A204.1 (cell line): ENCODE measurements around the gene SMURF2.
"Not testable (repeated sequence)": the region's sequence is repeated elsewhere in the genome, so short reads cannot be mapped to it uniquely, and the experiment has no call there.

Experiments used
- FAIRE-seq: peaks from 2 replicates; lab custom pipeline; 2012; peaks lifted over from hg19 to GRCh38; lab: Jason Lieb, UNC

The SMURF2 gene

DNA sequence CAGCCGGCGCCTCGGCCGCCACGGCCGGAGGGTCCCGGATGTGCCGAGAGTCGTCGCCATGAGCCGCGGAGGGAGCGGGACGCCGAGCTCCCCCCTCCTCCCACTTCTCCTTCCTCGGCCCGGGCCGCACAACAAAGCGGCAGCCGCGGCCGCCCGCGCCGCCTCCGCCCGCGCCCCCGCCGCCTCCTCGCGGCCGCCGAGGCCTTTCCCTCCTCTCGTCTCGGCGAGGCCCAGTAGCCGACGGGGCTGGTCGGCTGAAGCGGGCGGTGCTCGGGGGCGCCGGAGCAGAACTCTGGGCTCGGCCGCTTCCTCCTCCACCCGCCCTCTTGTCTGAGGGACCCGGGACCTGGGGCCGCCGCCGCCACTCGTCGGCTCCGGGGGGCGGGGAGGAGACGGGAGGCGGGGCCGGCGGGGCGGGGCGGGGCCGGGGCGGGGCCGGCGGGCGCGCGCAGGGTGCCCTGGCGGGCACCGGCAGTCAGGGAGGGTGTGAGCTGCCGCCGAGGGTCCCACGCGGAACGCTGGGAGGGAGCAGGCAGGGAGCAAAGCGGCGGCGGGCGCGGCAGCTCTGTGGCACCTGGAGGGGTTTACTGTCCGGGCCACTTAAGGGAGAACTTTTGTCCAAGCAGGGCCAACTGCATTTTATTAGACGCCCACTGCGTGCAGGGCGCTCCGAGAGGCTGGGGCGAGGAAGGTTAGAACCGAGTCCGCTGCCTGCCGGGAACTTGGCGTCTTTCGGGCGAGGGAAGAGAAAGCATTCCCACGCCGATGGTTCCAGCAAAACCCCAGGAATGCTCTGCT is at the start of gene SMURF2:
Gene SMURF2 (minus strand): TSS at position 332 of the 798 bp plus-strand sequence. CDS start 427 bp downstream, outside the sequence.
- FAIRE-seq: no peak

DNA sequence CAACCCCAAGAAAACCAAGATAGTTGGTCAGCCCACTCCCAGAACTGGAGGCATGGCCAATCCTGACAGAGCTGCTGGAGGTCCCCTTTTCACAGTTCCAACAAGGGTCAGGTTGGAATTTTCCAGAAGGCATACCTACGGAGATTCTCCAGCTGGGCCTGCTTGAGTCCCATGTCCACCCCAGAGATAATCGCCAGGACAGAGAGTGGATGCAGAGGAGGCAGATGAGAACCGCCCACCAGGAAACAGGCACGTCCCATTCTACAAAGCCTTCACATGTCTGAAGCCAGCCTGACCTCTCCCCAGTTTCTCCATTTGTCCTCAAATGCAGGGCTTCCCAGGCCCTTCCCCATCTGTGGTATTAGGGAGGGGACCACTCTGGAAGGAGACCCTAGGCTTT is 47.4 kb upstream of the SMURF2 start:
- no peak for FAIRE-seq

- FAIRE-seq: no peak
These were observed 45.0 kb upstream of the SMURF2 start for GRCh38 chr17:64707050-64707591.

DNA sequence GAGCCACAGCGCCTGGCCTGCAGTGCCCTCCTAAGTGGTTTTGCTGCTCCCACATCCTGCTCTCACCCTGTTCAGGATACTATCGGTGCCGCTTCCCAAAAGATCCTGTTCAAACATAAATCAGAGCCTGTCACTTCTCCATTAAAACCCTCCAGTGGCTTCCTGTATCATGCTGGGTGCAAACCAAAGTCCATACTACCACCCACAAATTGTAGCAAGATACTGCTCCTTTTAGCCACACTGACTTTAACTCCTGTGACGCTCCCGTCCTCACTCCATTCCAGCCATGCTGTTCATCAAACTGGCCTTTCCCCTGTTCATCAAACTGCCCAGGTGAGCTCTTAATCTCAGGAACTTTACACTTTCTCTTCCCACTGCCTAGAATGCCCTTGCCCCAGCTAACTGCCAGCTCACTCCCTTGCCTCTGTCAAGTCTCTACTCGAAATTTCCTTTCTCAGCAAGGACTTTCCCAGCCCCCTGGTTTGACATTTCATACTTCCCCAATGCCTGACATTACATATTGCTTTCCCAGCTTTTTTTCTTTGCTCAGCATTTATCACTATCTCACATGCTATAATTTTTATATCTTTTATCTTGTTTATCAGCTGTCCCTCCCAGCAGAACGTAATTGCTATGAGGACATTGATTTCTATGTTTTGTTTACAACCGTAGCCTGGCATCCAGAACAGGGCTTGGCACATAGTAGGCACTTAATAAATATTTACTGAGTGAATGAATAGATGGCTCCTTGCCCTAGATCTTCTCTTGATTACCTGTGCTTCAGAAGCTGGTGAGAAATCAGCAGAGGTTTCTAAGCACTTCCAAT is 44.3 kb upstream of the SMURF2 start:
- no peak for FAIRE-seq

DNA sequence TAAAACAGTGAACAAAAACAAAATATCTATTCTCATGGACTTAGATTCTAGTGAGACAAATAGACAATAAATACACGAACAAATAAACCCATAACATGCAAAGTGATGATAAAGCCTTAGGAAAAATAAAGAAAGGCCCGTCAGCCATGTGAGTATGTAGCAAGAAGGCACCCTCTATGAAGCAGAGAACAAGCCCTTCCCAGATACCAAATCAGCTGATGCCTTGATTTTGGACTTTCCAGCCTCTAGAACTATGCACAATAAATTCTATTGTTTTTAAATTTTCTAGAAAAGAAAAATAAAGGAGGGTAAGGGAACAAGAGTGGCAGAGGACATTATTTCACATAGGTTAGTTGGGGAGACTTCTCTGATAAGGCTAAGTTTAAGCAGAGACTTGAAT is 40.7 kb upstream of the SMURF2 start:
- FAIRE-seq: no peak

DNA sequence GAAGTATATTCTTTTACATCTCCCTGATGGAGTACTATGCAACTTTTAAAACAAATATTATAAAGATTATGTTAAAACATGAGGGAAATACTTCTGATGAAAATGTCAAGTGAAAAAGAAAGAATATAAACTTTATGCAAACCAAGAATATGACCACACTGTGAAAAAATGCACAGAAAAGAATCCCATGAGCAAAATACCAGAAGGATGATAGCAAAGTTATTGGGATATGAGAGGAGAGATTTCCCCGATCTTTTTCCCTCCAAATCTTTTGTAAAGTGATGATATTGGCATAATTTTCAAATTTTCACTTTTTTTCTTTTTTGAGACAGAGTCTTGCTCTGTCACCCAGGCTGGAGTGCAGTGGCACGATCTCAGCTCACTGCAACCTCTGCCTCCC is 36.6 kb upstream of the SMURF2 start:
- no peak for FAIRE-seq

DNA sequence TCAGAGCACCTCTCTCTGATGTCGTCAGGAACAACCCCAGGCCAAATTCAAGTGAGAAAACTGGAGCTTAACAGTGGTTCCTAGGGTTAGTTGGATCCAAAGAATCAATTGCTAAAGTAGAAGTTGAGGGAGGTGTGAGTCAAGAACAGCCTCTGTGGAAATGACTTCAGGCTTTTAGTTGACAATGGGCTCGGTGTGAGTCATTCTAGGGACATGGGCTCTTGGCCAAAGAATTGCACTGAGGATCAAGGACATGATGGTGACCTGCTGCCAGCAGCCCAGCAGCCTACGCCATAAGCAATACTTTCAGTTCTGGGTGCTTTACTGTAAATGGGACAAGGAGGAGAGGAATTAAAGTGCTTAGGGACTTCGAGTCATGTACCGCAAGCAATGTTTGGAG is 32.1 kb upstream of the SMURF2 start:
- no peak for FAIRE-seq

DNA sequence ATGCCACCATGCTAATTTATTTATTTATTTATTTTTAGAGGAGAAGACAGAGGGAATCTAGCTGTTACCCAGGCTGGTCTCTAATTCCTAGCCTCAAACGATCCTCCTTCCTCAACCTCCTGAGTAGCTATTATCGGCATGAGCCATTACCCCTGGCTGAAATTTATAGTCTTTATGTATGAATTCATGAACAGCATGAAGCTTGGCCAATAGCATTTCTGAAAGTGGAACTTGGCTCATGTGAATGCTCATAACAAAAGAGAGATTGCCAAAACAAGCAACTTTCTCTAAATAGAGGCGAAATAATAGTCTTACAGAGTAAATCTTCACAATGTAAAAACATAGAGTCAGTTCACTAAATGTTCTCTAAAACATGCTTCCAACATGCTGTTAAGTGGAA is 30.1 kb upstream of the SMURF2 start:
- FAIRE-seq: no peak

DNA sequence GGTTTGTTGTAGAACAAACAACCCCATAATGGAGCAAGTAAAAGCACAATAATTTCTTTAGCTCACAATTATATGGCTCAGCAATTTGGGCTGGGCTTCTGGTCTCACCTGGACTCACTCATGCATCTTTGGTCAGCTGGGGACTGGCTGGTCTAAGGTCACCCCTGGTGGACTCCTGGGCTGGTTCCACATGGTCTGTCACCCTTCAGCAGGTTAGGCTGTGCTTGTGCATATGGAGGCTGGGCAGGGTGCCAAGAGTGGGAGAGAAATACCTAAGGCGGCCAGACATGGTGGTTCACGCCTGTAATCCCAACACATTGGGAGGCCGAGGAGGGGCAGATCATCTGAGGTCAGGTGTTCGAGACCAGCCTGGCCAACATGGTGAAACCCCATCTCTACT is 27.0 kb upstream of the SMURF2 start:
- FAIRE-seq: no peak

DNA sequence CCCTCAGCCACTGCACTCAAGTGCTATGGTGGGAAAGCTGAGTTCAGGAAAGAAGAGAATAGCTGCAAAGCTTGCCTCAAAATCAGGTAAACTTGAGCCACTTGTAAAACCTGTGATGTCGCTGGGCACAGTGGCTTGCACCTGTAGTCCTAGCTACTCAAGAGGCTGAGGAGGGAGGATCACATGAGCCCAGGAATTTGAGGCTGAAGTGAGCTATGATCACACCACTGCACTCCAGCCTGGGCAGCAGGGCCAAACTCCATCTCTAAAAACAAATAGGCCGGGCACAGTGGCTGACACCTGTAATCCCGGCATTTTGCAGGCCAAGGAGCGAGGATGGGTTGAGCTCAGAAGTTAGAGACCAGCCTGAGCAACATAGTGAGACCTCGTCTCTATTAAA is 26.4 kb upstream of the SMURF2 start:
- FAIRE-seq: no peak

GRCh38 chr17:64687961-64688360 is 25.9 kb upstream of the SMURF2 start:
- no peak for FAIRE-seq

GRCh38 chr17:64687376-64687775 is 25.3 kb upstream of the SMURF2 start:
- no peak for FAIRE-seq

DNA sequence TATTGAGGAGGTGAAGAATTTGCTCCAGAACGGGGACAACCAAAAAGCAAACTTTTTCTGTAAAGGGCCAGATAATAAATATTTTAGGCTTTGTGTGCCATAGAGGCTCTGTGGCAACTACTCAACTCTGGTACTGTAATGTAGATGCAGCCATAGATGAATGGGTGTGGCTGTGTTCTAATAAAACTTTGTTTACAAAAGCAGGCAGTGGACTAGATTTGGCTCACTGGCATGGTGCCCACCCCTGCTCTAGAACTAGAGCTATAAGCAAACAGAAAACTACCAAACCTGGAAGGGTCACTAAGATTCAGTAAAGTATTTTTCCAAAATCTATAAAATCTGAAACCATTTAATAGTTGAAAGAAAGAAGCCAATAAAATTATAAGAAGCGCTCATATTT is 24.6 kb upstream of the SMURF2 start:
- no peak for FAIRE-seq

DNA sequence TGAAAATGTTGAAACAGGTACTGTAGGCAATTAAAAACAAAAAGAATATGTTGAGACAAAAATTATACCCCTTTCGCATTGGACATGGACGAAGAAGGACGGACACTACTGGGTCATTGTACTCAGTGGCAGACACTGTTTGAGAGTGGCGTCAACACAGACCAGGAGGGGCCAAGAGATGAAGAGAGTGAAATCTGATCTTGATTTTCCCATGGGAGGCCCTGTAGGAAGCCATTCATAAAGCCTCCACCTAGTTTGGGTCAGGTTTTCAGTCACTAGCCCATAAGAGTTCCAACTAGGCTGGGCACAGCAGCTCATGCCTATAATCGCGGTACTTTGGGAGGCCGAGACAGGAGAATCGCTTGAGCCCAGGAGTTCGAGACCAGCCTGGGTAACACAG is 23.6 kb upstream of the SMURF2 start:
- FAIRE-seq: no peak

DNA sequence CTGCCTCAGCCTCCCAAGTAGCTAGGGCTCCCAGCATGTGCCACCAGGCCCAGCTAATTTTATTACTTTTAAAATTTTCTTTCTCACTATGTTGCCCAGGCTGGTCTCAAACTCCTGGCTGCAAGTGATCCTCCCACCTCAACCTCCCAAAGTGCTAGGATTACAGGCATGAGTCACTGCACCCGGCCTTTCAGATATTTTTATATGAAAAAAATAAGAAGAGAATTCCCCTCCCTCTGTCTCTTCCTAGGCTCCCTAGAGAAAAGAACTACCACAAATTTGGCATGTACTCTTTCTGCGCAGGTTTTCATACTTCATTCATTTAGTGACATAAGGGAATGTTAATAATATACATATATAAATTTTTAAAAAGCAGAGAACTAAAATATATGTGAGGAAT is 21.7 kb upstream of the SMURF2 start:
- FAIRE-seq: peak; percentile 56

GRCh38 chr17:64682261-64683181 is 20.4 kb upstream of the SMURF2 start:
- FAIRE-seq: peak; percentile 96

DNA sequence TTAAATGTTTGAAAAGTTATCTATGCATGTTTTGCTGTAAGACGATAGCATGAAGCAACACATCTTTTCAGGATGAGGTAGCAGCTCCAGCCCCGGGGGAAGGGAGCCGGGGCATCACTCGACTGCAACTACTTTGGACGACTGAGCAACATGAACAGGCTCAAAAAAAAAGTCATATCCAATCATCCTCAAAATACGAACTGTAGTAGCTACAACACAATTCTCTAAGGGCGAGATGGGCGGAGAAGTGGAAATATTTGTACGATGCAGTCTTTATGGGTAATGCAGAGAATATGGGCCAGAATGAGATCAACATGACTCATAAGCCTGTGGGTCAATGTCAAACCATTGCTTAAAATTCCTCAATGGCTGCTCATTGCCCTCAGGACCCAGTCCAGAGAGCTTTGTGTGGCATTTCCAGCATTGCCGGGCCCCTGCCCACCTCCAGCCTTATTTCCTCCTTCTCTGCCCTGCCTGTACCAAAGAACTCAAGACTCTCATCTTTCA is 17.7 kb upstream of the SMURF2 start:
- no peak for FAIRE-seq

GRCh38 chr17:64676763-64677162 is 14.7 kb upstream of the SMURF2 start:
- no peak for FAIRE-seq

DNA sequence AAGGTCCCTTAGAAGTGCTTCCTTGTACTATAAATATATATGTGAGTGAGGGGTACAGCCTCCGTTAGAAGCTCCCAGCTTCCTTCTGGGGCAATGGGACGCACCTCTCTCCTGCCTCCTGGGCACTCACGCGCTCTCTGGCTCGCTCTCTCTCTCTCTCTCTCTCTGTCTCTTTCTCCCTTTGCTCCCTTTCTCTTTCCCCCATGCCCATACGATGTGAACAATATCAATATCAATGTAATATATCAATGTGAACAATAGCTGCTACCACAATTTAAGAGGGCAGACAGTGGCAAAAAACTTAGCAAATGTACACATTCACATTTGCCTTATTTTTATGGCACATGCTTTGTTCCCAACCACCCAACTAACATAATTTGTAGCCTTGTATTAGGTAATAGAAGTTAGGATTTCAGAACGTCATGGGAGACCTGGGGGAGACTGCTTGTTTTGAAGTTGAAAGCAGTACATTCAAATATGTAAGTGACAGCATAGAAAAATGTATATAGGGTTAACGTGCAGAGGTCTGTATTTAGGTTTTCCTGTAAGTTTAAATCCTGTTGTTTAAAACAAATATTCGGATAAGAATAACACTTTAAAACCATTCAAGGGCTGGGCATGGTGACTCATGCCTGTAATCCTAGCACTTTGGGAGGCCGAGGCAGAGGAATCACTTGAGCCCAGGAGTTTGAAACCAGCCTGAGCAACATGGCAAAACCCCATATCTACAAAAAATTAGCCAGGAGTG is 8.9 kb upstream of the SMURF2 start:
- peak; percentile 73 for FAIRE-seq

- not testable (repeated sequence) for FAIRE-seq
These were observed 6.0 kb upstream of the SMURF2 start for GRCh38 chr17:64667807-64668721.
